Endothelial cell of umbilical vein (primary cell): ENCODE results near the gene KCTD20. TPM values are rescaled to one million over a fixed set of nuclear protein-coding genes. Genes with fewer than 3 reads are reported as not detected.

Source experiments
- BruUV-seq: library from RNA; stranded (reverse); fragments of 400-500 nt; replicated peaks from 2 replicates; lab custom pipeline; 2021; lab: Mats Ljungman, UMichigan
- CTCF ChIA-PET: fragments of 300-600, 350-600 bp; sonication (Branson Sonifier 250); formaldehyde crosslinking; loops from one replicate; lab custom pipeline; 2021; ENCODE audit warnings: antibody characterized with exemption, inconsistent platforms; lab: Charles Lee
- POLR2A ChIA-PET: fragments of 300-600, 350-600 bp; sonication (Branson Sonifier 250); formaldehyde crosslinking; loops from one replicate; lab custom pipeline; 2021; ENCODE audit warnings: antibody characterized with exemption, inconsistent platforms; lab: Charles Lee
- DNase-seq: peaks from one replicate; pipeline ENCODE4 v3.0.0-alpha.2; 2011; ENCODE audit warnings: low read depth, low spot score
- FAIRE-seq: peaks from 2 replicates; lab custom pipeline; 2011; peaks lifted over from hg19 to GRCh38; lab: Jason Lieb, UNC
- H2AFZ ChIP-seq: 2 replicates; pipeline ENCODE4 v1.6.0; 2012; ENCODE audit warnings: low read depth, low read length, control low read depth, inconsistent platforms
- H3K27ac ChIP-seq: 2 replicates; pipeline ENCODE4 v1.5.1; 2011; ENCODE audit warnings: low read depth, mild to moderate bottlenecking, control low read depth, low read length, moderate library complexity; ENCODE audit not compliant: insufficient read depth
- H3K27me3 ChIP-seq, 2 experiments: 2 replicates each; pipeline versions ENCODE4 v1.6.0 to v1.6.1; 2011; ENCODE audit warnings: low read length in 2 of 2, mixed read lengths in 1 of 2; ENCODE audit not compliant: control insufficient read depth in 2 of 2, insufficient read depth in 2 of 2
- H3K36me3 ChIP-seq, 2 experiments: 2 replicates in 1 of 2; 3 replicates in 1 of 2; pipeline ENCODE4 v1.5.1; 2011; ENCODE audit warnings: low read length in 2 of 2, mild to moderate bottlenecking in 1 of 2, moderate library complexity in 1 of 2; ENCODE audit not compliant: control insufficient read depth in 2 of 2, insufficient read depth in 2 of 2; ENCODE audit errors: extremely low read depth in 1 of 2
- H3K4me1 ChIP-seq: 3 replicates; pipeline ENCODE4 v1.5.1; 2011; ENCODE audit warnings: mild to moderate bottlenecking, low read length; ENCODE audit not compliant: control insufficient read depth, insufficient read depth; ENCODE audit errors: extremely low read depth
- H3K4me2 ChIP-seq: 2 replicates; pipeline ENCODE4 v1.6.1; 2011; ENCODE audit warnings: low read length, control low read depth, mixed read lengths; ENCODE audit not compliant: insufficient read depth
- H3K4me3 ChIP-seq, 3 experiments: fragments of 200-600 bp in 1 of 3; sonication (generic), shearing (Covaris generic) in 1 of 3; replicated peaks in 1 of 3; 2 replicates each; pipeline ENCODE4 v1.5.1; 2011 to 2016; ENCODE audit warnings: control low read depth in 3 of 3, low read length in 3 of 3, mild to moderate bottlenecking in 2 of 3, inconsistent platforms in 1 of 3, low read depth in 1 of 3, moderate library complexity in 1 of 3; ENCODE audit not compliant: insufficient read depth in 1 of 3
- H3K79me2 ChIP-seq: 2 replicates; pipeline ENCODE4 v1.6.0; 2012; ENCODE audit warnings: low read length, inconsistent platforms; ENCODE audit not compliant: control insufficient read depth, insufficient read depth
- H3K9ac ChIP-seq: replicated peaks from 2 replicates; pipeline ENCODE3; 2011; ENCODE audit warnings: low read length, control low read depth; ENCODE audit not compliant: insufficient read depth; ENCODE audit errors: extremely low read depth
- H3K9me1 ChIP-seq: replicated peaks from 3 replicates; pipeline ENCODE4 v1.6.0; 2011; ENCODE audit warnings: mild to moderate bottlenecking, low read length; ENCODE audit not compliant: control insufficient read depth, insufficient read depth; ENCODE audit errors: extremely low read depth
- H3K9me3 ChIP-seq: replicated peaks from 2 replicates; pipeline ENCODE4 v1.5.1; 2012; ENCODE audit warnings: low read length, inconsistent platforms; ENCODE audit not compliant: control insufficient read depth, insufficient read depth
- H4K20me1 ChIP-seq: replicated peaks from 2 replicates; pipeline ENCODE3; 2011; ENCODE audit warnings: mild to moderate bottlenecking, low read length; ENCODE audit not compliant: control insufficient read depth, insufficient read depth; ENCODE audit errors: extremely low read depth
- CTCF ChIP-seq, 2 donors: IDR thresholded peaks; 1 replicate in 1 of 2; 2 replicates in 1 of 2; pipeline ENCODE4 v1.5.1; 2011; ENCODE audit warnings: low read length in 2 of 2, mild to moderate bottlenecking in 2 of 2, moderate library complexity in 2 of 2, control low read depth in 1 of 2, inconsistent platforms in 1 of 2, low read depth in 1 of 2; ENCODE audit not compliant: insufficient read depth in 1 of 2; ENCODE audit errors: extremely low read depth in 1 of 2
- FOS ChIP-seq: IDR thresholded peaks from 2 replicates; pipeline ENCODE4 v1.6.1; 2011; ENCODE audit warnings: mild to moderate bottlenecking, low read length, moderate library complexity, borderline replicate concordance; ENCODE audit not compliant: insufficient read depth
- JUN ChIP-seq: IDR thresholded peaks from 2 replicates; pipeline ENCODE4 v1.6.1; 2011; ENCODE audit warnings: borderline replicate concordance, low read depth; ENCODE audit not compliant: insufficient read length, insufficient read depth
- MYC ChIP-seq: IDR thresholded peaks from one replicate; pipeline ENCODE4 v1.6.1; 2011; ENCODE audit warnings: mild to moderate bottlenecking, low read depth, low read length
- POLR2A ChIP-seq: IDR thresholded peaks from 2 replicates; pipeline ENCODE4 v1.6.1; 2012; ENCODE audit warnings: low read depth, mild to moderate bottlenecking, control low read depth, low read length
- POLR2AphosphoS5 ChIP-seq: IDR thresholded peaks from 2 replicates; pipeline ENCODE4 v1.6.1; 2012; ENCODE audit warnings: low read depth, mild to moderate bottlenecking, control low read depth, low read length, moderate library complexity; ENCODE audit not compliant: insufficient read depth
- dilution Hi-C: fragments of 300-500 bp; cut with MboI; formaldehyde crosslinking; loops from one replicate; pipeline ENCODE4 v1.15.0; 2019; ENCODE audit warnings: low sequenced_read_pairs; ENCODE audit not compliant: extremely low pct_ligation_motif_present
- intact Hi-C: fragments of 100-400 bp; cut with micrococcal nuclease; formaldehyde crosslinking; loops from one replicate; pipeline ENCODE4 v1.10.0; 2022
- polyA plus RNA-seq, 4 experiments: library from polyadenylated mRNA; depleted of rRNA in 3 of 4; stranded (reverse) in 3 of 4; unstranded in 1 of 4; fragments of >200 nt; gene quantifications; 2 replicates each; pipeline versions ENCODE4 v1.2.1 to v1.2.3, GENCODE V29; 2011 to 2012; ENCODE audit warnings: missing spikeins in 1 of 4
- total RNA-seq: library from RNA; stranded (reverse); gene quantifications from 2 replicates; pipeline ENCODE4 v1.2.3, GENCODE V29; 2021
- TF ChIP-seq, protein P1 (sequence below): IDR thresholded peaks from 2 replicates; pipeline ENCODE4 v1.6.1; 2011; ENCODE audit not compliant: insufficient read depth, insufficient read length

The KCTD20 gene
- total and polyA plus RNA-seq, 2 donors (not counting 3 experiments of a cell fraction or from before 2014, with no cell fraction given) = 26.2 to 47.2 TPM

DNA sequence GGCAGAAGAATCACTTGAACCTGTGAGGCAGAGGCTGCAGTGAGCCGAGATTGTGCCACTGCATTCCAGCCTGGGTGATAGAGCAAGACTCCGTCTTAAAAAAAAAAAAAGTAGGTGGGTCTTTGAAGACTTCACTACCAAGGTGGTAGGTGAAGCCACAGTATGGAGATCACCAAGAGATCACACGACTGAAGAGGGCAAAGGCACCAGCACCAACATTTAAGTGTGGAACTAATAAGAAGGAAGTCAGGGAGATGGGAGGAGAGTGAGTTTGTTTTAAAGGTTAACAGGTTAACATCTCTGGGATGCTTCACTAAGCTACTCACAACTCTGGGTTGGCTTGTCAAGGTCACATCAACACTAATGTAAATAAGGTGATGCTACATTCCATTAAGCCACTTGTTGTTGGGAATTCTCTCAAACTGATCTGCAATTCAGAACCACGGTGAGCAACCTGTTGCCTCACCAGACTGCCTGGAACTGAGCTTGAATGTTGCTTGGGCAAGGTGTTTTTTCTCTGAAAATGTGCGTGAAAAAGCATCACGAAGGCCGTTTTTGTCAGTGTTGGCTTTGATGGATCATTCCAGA, 48.7 kb downstream of the KCTD20 start:
- dilution Hi-C loops = no loop called here
- DNase-seq = no peak
- POLR2A ChIA-PET = no interaction called here

GRCh38 chr6:36492092-36492491, 49.3 kb downstream of the KCTD20 start:
- no peak overlapping the region for H3K9ac ChIP-seq
- DNase-seq = no peak
- no peaks in the 10 kb centered on the region for H3K9me3 ChIP-seq
- peaks cover 6 to 16% of the 10 kb centered on the region in 2 experiments for H3K36me3 ChIP-seq
- intact Hi-C loops = no loop called here
- no peaks in the 10 kb centered on the region for H3K4me1 ChIP-seq
- H4K20me1 ChIP-seq = no peaks in the 10 kb centered on the region
- BruUV-seq = no TSS peak
- TF ChIP-seq JUN (no peak), CTCF (IDR thresholded peaks at IDR 0.05; ENCODE audit: extremely low read depth in 1 of 2, insufficient read depth in 1 of 2, low read depth in 1 of 2, low read length in 2 of 2) (no peak), MYC (no peak), POLR2A (no peak), POLR2AphosphoS5 (no peak), FOS (no peak)
- TF ChIP-seq, protein P1, sequence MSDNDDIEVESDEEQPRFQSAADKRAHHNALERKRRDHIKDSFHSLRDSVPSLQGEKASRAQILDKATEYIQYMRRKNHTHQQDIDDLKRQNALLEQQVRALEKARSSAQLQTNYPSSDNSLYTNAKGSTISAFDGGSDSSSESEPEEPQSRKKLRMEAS = no peak
- no peaks in the 10 kb centered on the region for H3K9me1 ChIP-seq
- H3K4me3 ChIP-seq = no peak overlapping the region
- no peak overlapping the region for H2AFZ ChIP-seq
- no peak overlapping the region for H3K27ac ChIP-seq
- dilution Hi-C loops = no loop called here
- H3K4me2 ChIP-seq = no peak overlapping the region
- ChIA-PET POLR2A (no interaction called here), CTCF (interaction anchor here (1.7 kb wide), 1 partner anchor 30 kb away, joined by 4 read pairs; no protein-coding TSS in a partner anchor)
- H3K79me2 ChIP-seq = no peaks in the 10 kb centered on the region
- no peaks in the 10 kb centered on the region for H3K27me3 ChIP-seq
- FAIRE-seq = no peak

More for the DNA sequence above, 48.7 kb downstream of the KCTD20 start:
- Histone ChIP-seq H3K4me2 (no peak overlapping the region), H4K20me1 (no peaks in the 10 kb centered on the region), H3K4me3 (no peak overlapping the region), H3K36me3 (peaks cover 6 to 17% of the 10 kb centered on the region in 2 experiments), H3K9ac (no peak overlapping the region), H3K4me1 (no peaks in the 10 kb centered on the region), H3K27me3 (no peaks in the 10 kb centered on the region), H3K79me2 (no peaks in the 10 kb centered on the region), H3K9me1 (no peaks in the 10 kb centered on the region), H3K9me3 (no peaks in the 10 kb centered on the region), H3K27ac (no peak overlapping the region), H2AFZ (no peak overlapping the region)
- no peak for TF ChIP-seq POLR2A
- TF ChIP-seq POLR2AphosphoS5 = no peak
- TF ChIP-seq, protein P1 = no peak
- no peak for TF ChIP-seq FOS
- BruUV-seq = no TSS peak
- FAIRE-seq = peak; percentile 44
- intact Hi-C loops = no loop called here
- CTCF ChIA-PET = no interaction called here
